GM19455 (cell line): ENCODE measurements around the gene MITF.

ENCODE experiments used
- ATAC-seq: cut with Tn5 transposase; IDR thresholded peaks from one replicate; pipeline ENCODE4 v1.9.1; 2021; ENCODE audit not compliant: unreplicated experiment

Gene MITF

DNA sequence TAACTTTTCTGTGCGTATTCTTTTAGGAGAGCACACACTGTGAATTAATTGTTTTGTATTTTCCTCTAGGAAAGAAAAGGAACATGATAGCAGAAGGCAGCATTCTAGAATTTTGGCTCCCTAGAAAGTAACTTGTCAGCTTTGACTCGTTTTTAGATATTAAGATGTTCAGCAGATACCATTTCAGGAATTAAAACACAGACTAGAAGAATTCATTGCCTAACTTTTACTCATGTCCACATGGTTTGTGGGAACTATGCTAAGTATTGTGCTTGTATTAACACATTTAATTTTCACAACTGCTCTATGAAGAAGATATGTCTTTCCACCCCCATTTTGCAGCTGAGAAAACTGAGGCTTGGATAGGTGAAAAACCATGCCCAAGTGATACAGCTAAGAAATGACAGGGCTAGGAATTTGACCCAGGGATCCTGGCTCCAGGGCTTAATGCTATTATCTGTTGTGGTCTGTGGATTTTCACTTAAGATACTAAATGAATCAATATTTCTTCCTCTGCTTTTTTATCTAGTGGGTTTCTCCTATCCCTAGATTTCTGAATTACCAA lies 128.8 kb downstream of the MITF start:
- ATAC-seq: no peak

DNA sequence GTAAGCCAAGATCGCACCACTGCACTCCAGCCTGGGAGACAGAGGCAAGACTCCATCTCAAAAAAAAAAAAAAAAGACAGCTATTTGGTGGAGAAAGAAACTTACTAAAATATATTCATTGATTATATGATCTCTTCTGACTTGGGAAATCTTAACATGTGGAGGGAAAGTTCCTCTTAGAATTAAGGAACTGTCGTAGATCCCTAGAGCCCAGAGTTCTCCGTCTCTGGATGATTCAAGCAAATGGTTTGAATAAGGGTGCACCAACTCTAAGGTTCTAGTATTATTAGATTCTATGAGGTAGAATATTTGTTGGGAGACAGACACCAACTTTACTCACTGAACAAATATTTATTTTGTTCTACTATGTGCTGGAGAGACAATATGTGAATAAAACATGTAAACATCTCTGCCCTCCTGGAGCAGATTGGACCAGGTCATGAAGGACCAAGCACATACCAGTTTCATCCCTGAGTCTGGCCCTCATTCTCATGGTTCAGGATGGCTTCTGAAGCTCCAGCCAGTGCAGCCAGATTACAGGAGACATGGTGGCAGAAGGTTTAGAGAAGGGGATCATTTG lies 129.7 kb downstream of the MITF start:
- ATAC-seq: no peak

DNA sequence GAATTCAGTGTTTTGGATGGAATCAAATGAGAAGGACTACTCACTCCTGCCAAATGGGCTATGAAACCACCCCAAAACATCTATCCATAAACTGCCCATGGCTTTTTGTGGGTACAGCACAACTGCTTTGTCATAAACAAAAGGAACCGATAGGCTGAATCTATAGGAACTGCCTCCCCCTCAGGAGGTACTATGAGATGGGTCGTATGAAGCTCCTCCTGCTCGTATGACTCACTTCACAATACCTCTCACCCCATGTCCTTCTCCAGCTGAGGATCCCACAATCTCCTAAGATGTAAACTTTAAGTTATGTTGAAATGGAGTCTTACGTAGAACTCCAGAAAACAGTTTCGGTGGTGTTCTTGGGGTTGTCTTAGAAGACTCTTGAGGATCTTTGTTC lies 130.4 kb downstream of the MITF start:
- ATAC-seq: no peak

DNA sequence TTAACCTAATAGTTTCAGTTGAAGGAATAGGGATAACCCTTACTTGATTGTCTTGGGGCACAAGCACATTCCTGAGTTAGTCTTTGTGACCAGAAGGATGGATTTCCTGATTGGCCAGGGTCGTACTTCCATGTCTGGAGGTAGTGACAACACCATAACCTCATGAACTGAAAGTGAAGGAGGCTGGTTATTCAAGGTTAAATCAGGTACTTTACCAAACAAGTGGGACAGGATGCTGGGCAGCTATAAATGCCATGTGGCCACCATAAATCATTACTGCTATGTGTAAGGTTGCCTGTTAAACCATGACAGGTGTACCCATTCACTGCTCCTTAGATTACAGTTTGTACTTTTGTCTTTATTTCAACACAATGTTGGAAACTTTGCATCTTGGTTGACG lies 132.0 kb downstream of the MITF start:
- ATAC-seq: no peak

- ATAC-seq: no peak
These were observed 132.6 kb downstream of the MITF start for GRCh38 chr3:69871868-69872267.

DNA sequence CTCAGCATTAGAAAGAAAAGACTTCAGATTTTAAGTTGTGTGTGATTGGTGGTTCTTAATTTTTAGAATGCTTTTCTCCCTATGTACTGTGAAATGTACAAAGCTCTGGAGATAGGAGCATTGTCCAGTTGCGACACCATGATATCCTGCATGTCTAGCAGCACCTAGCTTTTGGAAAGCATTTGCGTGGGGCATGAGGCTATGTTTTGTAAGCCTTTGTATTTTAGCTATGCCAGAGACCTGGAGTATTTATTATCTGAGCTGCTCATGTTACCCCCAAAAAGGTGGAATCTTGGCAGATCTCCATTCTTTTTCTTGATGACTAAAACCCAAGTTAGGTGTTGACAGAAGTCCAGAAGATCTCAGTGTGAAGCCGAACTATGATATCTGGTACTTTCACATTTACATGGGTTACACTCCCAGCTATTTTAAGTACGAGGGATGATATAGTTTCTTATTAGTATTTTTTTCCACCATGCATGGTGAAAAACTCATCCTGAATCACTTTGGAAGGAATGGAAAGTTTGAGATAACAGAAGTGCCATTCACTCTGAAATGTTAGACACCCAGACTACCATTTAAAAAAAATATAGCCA lies 133.6 kb downstream of the MITF start:
- ATAC-seq: no peak

- no peak for ATAC-seq
These were observed 136.8 kb downstream of the MITF start for GRCh38 chr3:69876073-69876472.

DNA sequence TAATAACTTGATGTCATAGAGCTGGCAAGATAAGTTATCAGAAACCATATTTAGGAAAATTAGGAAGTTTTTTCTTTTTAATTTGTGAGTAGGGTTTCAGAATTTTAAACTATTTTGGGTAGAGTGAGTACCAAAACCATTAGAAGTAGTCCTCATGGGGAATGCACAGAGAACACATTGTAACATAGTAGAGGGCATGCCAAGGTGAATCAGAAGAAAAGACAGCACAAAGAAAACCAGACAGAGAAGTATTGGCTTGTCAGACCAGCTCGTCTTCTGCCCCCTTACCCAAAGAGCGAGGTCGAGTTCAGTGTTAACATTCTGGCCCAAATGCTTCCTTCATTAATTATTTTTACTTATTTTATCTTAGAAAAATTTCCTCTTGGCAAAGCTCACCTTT lies 139.0 kb downstream of the MITF start:
- ATAC-seq: no peak

GRCh38 chr3:69879051-69879450 lies 139.8 kb downstream of the MITF start:
- ATAC-seq: no peak

DNA sequence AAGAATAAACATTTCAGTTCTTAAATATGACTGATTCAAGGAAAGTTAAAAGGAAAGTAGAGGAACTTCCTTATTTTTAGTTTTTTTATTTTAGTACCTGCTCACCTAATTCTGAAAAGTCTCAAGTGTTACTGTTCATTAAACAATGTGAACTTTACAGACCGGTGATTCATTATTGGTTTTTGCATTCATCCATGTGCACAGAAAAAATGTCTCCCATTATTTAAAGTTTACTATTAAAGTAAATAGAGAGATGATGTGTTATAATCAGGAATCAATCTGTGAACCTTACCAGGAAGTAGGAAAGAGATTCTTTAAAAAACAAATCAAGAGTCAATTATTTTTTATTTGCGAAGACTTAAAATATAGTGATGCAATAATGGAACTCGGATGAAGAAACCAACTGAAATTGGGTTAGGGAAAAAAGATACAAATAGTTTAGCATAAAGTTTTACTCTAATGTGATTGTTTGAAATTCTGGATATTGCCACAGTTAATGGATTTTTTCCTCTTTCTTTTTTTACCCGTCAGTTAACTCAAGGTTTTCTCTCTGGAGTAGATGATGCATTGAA lies 140.9 kb downstream of the MITF start:
- ATAC-seq: no peak

- ATAC-seq: no peak
These were observed 141.8 kb downstream of the MITF start for GRCh38 chr3:69881051-69881450.

GRCh38 chr3:69881756-69882428 lies 142.6 kb downstream of the MITF start:
- no peak for ATAC-seq

- ATAC-seq: no peak
These were observed 143.3 kb downstream of the MITF start for GRCh38 chr3:69882560-69882959.

GRCh38 chr3:69888040-69888942 lies 149.0 kb downstream of the MITF start:
- no peak for ATAC-seq

- ATAC-seq: no peak
These were observed 149.7 kb downstream of the MITF start for GRCh38 chr3:69888943-69889315.

DNA sequence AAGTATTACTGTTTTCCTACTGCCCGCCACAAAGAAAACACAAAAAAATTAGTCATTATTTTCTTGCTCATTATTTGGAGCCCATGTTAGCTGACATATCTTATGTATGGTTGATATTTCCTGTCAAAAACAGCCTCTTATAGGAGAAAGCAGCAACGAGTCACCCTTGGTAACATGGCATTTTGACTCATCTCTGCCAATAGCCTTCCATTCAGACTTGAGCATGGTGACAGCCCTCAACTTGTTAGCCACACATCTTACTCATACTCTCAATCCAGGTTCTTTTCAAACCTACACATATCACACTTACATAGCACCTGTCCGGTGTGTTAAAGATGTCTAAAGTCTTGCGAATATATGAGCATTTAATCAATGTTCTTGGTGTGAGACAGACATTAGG lies 150.8 kb downstream of the MITF start:
- ATAC-seq: no peak

DNA sequence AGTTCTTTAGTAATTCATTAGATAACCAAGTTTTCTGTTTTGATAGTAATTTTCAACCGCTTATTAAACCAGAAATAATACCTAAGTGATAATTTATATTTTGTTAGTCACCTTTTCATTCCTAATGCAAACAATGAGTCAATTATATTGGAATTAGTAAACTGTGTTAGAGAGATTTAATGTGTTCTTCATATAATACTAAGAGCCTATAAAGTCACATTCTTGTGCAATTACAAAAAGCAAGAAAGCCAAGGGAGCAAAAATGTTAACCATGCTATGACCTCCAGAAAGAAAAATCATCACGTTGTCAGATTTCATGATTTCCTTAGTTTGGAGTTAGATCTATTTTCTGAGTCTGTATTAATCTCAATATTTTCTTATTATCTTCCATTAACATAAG lies 151.4 kb downstream of the MITF start:
- ATAC-seq: no peak

GRCh38 chr3:69892706-69893105 lies 153.4 kb downstream of the MITF start:
- no peak for ATAC-seq

- ATAC-seq: no peak
These were observed 154.0 kb downstream of the MITF start for GRCh38 chr3:69893274-69893673.

DNA sequence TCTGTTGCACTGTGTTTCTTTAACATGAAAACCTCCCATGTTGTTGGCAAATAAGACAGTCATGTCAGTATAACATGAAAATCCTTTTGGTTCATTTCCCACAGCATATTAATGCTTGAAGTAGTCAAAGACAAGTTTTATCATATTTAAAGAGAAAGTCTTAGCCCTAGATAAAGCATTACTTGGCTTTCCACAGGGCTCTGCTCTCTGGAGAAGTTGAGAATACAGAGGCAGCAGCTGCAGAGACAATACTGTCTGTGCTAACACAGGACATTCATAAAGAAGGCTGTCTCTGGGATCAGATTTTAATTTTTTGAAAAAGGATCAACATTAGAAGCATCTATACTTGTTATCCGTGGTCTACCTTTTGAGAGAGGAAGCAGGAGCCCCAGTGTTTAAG lies 156.8 kb downstream of the MITF start:
- ATAC-seq: no peak

DNA sequence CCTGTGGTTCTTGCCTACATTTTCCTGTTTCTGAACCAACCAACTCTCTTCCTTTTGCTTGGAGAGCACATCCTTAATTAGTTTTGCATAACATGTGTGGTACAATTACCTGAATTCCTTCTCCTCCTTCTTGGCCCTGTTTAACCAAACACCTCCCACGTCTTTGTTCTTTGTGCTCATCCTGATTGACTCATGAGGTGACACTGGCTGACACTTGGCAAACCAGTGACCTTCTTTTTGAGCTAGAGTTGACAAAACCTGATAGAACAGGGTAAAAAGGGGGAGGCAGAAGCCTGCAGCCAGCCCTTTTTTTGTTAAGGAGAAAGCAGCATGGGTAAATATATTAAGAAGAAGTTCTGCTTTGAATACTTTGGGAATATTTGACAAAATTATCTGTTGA lies 161.1 kb downstream of the MITF start:
- no peak for ATAC-seq
